GM12874 (cell line): ENCODE measurements around the gene STK10.

Experiments
- TF ChIP-seq, protein P1 (sequence below): IDR thresholded peaks from 2 replicates; pipeline ENCODE4 v1.5.1; 2011; ENCODE audit warnings: low read depth, mild to moderate bottlenecking, control low read depth, low read length, moderate library complexity; ENCODE audit not compliant: insufficient read depth

STK10 gene

DNA sequence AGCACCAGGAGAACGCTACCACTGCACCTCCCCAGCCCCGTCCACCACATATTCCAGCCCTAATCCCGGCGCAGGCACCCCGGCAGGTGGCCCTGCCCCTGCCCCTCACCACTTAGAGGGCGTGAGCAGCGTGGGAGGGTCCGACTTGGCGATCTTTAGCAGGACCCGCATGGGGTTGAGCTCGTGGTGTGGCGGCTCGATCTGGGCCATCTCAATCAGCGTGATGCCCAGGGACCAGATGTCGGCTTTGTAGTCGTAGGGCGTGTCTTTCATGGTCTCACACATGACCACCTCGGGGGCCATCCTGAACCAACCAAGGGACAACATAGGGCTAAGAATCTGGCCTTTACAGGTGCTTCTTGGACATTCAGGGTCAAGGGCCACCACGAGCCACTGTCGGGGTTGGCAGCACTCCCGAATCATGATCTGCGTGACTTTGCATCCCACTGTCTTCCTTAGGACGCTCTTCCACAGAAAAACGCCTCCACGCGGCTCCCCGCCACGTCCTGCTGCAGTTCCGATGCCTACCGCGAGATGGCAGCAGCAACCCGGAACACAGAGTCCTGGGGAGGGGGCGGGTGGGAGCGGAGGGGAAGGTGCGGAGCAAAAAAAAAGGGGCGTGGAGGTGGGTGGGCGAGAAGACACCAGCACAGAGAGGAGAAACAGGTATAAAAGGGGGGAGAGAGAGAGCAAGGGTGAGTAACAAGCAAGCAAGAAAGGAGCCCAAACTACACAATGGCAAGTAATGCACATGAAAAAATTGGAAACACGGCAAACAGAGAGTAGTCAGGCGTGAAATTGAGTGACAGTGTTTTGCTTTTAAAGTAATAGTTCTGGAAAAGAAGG is 81.3 kb downstream of the STK10 start:
- TF ChIP-seq, protein P1, sequence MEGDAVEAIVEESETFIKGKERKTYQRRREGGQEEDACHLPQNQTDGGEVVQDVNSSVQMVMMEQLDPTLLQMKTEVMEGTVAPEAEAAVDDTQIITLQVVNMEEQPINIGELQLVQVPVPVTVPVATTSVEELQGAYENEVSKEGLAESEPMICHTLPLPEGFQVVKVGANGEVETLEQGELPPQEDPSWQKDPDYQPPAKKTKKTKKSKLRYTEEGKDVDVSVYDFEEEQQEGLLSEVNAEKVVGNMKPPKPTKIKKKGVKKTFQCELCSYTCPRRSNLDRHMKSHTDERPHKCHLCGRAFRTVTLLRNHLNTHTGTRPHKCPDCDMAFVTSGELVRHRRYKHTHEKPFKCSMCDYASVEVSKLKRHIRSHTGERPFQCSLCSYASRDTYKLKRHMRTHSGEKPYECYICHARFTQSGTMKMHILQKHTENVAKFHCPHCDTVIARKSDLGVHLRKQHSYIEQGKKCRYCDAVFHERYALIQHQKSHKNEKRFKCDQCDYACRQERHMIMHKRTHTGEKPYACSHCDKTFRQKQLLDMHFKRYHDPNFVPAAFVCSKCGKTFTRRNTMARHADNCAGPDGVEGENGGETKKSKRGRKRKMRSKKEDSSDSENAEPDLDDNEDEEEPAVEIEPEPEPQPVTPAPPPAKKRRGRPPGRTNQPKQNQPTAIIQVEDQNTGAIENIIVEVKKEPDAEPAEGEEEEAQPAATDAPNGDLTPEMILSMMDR: peak; percentile 94

GRCh38 chr5:172105811-172106210 is 82.2 kb downstream of the STK10 start:
- TF ChIP-seq, protein P1: no peak

GRCh38 chr5:172104801-172105701 is 83.0 kb downstream of the STK10 start:
- TF ChIP-seq, protein P1: no peak

- TF ChIP-seq, protein P1: no peak
These were observed 84.0 kb downstream of the STK10 start for GRCh38 chr5:172104021-172104420.

DNA sequence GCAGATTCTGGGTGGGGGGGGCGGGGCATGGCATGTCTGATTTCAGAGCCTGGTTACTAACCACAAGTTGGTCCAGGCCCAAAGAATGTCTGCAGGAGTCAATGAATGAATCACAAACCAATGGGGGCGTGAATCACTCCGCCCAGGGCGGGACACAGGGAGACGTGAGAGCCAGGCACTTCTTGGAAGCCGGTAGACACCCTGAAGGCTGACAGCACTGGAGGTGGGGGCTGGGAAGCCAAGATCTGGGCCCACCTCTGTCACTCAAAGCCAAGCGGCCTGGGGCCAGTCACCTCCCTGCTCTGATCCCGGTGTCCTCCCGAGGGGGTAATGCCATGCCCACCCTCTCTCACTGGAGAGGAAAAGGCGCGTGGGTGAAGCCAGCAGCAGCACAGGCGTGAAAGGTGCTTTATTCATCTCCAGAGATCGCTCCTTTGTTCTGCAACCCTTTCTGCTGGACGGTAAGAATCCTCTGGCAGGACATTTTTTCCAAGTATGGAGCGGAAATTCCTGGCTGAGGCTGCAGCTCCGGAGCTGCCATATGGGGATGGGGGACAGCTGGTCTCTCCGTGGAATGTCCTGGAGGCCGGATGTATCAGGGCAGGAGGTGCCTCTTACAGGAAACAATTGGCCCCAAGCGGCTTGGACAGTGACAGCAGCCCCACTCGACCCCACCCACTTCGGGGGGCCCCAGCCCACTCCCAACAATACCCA is 85.0 kb downstream of the STK10 start:
- TF ChIP-seq, protein P1: no peak

DNA sequence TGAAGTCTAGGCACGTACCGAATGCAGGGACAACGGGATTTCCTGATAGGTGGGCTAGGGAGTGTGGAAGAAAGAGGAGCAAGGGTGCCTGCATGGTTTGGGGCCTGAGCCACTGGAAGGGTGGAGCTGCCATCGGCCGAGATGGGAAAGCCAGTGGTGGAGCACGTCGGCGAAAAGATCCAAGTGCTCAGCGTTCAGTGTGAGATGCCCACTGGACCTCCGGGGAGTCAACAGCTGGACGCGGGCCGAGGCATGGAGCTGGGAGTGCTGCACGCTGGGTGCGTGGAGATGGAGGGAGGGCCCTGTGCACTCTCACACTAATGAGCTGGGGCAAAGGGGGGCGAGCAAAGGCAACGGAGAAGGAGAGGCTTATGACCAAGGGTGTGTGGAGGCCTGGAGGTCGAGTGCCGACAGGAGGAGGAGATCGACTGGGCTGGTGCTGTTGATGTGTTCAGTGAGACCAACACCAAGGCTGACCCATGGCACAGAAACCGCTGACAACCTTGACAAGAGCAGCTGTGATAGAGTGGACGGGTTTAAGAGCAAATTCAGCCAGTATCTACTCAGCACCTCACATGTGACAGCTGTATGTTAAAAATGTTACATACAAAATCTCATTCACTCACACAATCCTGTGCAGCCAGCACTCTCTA is 85.7 kb downstream of the STK10 start:
- TF ChIP-seq, protein P1: no peak
